CD4-positive, alpha-beta memory T cell (primary cell): Measurements from ENCODE around the gene CYTH1. TPM values are rescaled to one million over a fixed set of nuclear protein-coding genes. Genes with fewer than 3 reads are reported as not detected.

Source experiments
- CTCF ChIA-PET: fragments of 350-600 bp; sonication (Branson Sonifier 250); formaldehyde crosslinking; loops from one replicate; lab custom pipeline; 2021; ENCODE audit warnings: inconsistent platforms; ENCODE audit not compliant: partially characterized antibody; lab: Charles Lee
- POLR2A ChIA-PET: fragments of 350-600 bp; sonication (Branson Sonifier 250); formaldehyde crosslinking; loops from one replicate; lab custom pipeline; 2021; ENCODE audit not compliant: partially characterized antibody; lab: Charles Lee
- DNase-seq, 5 donors: peaks; one replicate each; pipeline versions ENCODE4 v3.0.0 to v3.0.0-alpha.2; 2020 to 2022; ENCODE audit warnings: mixed read lengths in 1 of 5
- H3K27ac ChIP-seq: one replicate; pipeline ENCODE4 v1.7.0; 2013; ENCODE audit warnings: low read depth, low read length
- H3K27me3 ChIP-seq: 2 replicates; pipeline ENCODE4 v1.7.0; 2013; ENCODE audit warnings: mild to moderate bottlenecking, low read length, moderate library complexity; ENCODE audit not compliant: insufficient read depth
- H3K36me3 ChIP-seq: 2 replicates; pipeline ENCODE4 v1.7.0; 2013; ENCODE audit warnings: mild to moderate bottlenecking, low read length, moderate library complexity; ENCODE audit not compliant: insufficient read depth
- H3K4me1 ChIP-seq: 2 replicates; pipeline ENCODE4 v1.7.0; 2013; ENCODE audit warnings: mild to moderate bottlenecking, low read length, moderate library complexity; ENCODE audit not compliant: insufficient read depth
- H3K4me3 ChIP-seq, 2 donors: one replicate each; pipeline ENCODE4 v1.7.0; 2013; ENCODE audit warnings: low read length in 2 of 2, mild to moderate bottlenecking in 1 of 2
- H3K9me3 ChIP-seq, 2 donors: one replicate each; pipeline ENCODE4 v1.7.0; 2013; ENCODE audit warnings: low read length in 2 of 2, control low read depth in 1 of 2; ENCODE audit not compliant: control insufficient read depth in 1 of 2
- H3K27ac Mint-ChIP-seq, 7 donors: one replicate each; pipeline ENCODE4 v1.8.0; 2020 to 2021; ENCODE audit warnings: mixed read lengths in 7 of 7, mild to moderate bottlenecking in 6 of 7, inconsistent platforms in 3 of 7, moderate library complexity in 3 of 7
- H3K27me3 Mint-ChIP-seq, 2 donors: one replicate each; pipeline ENCODE4 v1.8.0; 2020 to 2021; ENCODE audit warnings: mixed read lengths in 2 of 2
- H3K36me3 Mint-ChIP-seq, 2 donors: one replicate each; pipeline ENCODE4 v1.8.0; 2020 to 2021; ENCODE audit warnings: mixed read lengths in 2 of 2, inconsistent platforms in 1 of 2, mild to moderate bottlenecking in 1 of 2
- H3K4me1 Mint-ChIP-seq, 4 donors: one replicate each; pipeline ENCODE4 v1.8.0; 2020 to 2021; ENCODE audit warnings: mixed read lengths in 4 of 4, mild to moderate bottlenecking in 1 of 4
- H3K4me3 Mint-ChIP-seq, 8 donors: one replicate each; pipeline ENCODE4 v1.8.0; 2020 to 2021; ENCODE audit warnings: mixed read lengths in 8 of 8, mild to moderate bottlenecking in 7 of 8, moderate library complexity in 6 of 8, inconsistent platforms in 3 of 8
- H3K9me3 Mint-ChIP-seq, 8 donors: one replicate each; pipeline ENCODE4 v1.8.0; 2020 to 2021; ENCODE audit warnings: mixed read lengths in 8 of 8, mild to moderate bottlenecking in 5 of 8, inconsistent platforms in 3 of 8, moderate library complexity in 1 of 8
- intact Hi-C: fragments of 100-400 bp; cut with micrococcal nuclease; formaldehyde crosslinking; loops from one replicate; pipeline ENCODE4 v1.15.1; 2023
- polyA plus RNA-seq, 2 donors: library from polyadenylated mRNA; unstranded; fragments of 300-500 nt; fragmentation: Illumina TruSeq; gene quantifications; one replicate each; pipeline ENCODE4 v1.2.3, GENCODE V29; 2021
- total RNA-seq, 2 experiments: library from RNA; stranded (reverse); gene quantifications; one replicate each; pipeline ENCODE4 v1.2.3, GENCODE V29; 2021

The CYTH1 gene
- total and polyA plus RNA-seq, 4 experiments from 2014 or later = 271 to 390 (median 375) TPM

- no peaks in the 10 kb centered on the region for H3K27me3 Mint-ChIP-seq
- Histone ChIP-seq H3K4me1 (peaks cover 67% of the 10 kb centered on the region), H3K4me3 (no peak overlapping the region), H3K9me3 (no peaks in the 10 kb centered on the region), H3K27ac (no peak overlapping the region), H3K36me3 (peaks cover 57% of the 10 kb centered on the region), H3K27me3 (no peaks in the 10 kb centered on the region)
- H3K9me3 Mint-ChIP-seq = peaks cover 0 to 3% (median 0%) of the 10 kb centered on the region in 8 donors
- H3K4me3 Mint-ChIP-seq = peak overlapping the region in 3 of 8 donors; percentile 32 to 88 (median 86)
- CTCF ChIA-PET = interaction anchor here (1.0 to 4.0 kb wide), 5 partner anchors 33 to 304 kb away, joined by 3 to 15 read pairs (median 5); no protein-coding TSS in a partner anchor
- peak in 1 of 5 donors; percentile 34 for DNase-seq
- H3K4me1 Mint-ChIP-seq = peaks cover 57 to 85% (median 74%) of the 10 kb centered on the region in 4 donors
- intact Hi-C loops = no loop called here
- POLR2A ChIA-PET = interaction anchor here (0.6 to 9.0 kb wide), 6 partner anchors 11 to 65 kb away, joined by 3 to 81 read pairs (median 31); partner anchors contain the start of gene CYTH1
- H3K36me3 Mint-ChIP-seq = peaks cover 62 to 86% of the 10 kb centered on the region in 2 donors
- H3K27ac Mint-ChIP-seq = peak overlapping the region in 5 of 7 donors; percentile 9 to 87 (median 24)
These were observed 19.9 kb upstream of the CYTH1 start for GRCh38 chr17:78802008-78802407.

- CTCF ChIA-PET = interaction anchor here (0.6 to 5.5 kb wide), 18 partner anchors 11 to 303 kb away, joined by 3 to 37 read pairs (median 5); no protein-coding TSS in a partner anchor
- Mint-ChIP-seq H3K27ac (peak overlapping the region; percentile 42 to 98 (median 79)), H3K27me3 (no peaks in the 10 kb centered on the region), H3K4me3 (peak overlapping the region in 2 of 8 donors; percentile 23 to 36), H3K9me3 (peaks cover 0 to 3% (median 0%) of the 10 kb centered on the region in 8 donors), H3K4me1 (peaks cover 49 to 79% (median 69%) of the 10 kb centered on the region in 4 donors), H3K36me3 (peaks cover 62 to 86% of the 10 kb centered on the region in 2 donors)
- POLR2A ChIA-PET = interaction anchor here (0.7 to 9.0 kb wide), 7 partner anchors 10 to 64 kb away, joined by 3 to 81 read pairs (median 8); partner anchors contain the start of gene CYTH1
- intact Hi-C loops = no loop called here
- Histone ChIP-seq H3K4me3 (no peak overlapping the region), H3K27ac (no peak overlapping the region), H3K27me3 (no peaks in the 10 kb centered on the region), H3K4me1 (peaks cover 51% of the 10 kb centered on the region), H3K36me3 (peaks cover 64% of the 10 kb centered on the region), H3K9me3 (no peaks in the 10 kb centered on the region)
- DNase-seq = no peak
These were observed 18.3 kb upstream of the CYTH1 start for GRCh38 chr17:78800132-78800931.

GRCh38 chr17:78798695-78799559 is 16.9 kb upstream of the CYTH1 start:
- CTCF ChIA-PET = interaction anchor here (0.7 to 5.5 kb wide), 26 partner anchors 9 to 302 kb away, joined by 3 to 37 read pairs (median 5); no protein-coding TSS in a partner anchor
- peak overlapping the region; percentile 28 to 79 (median 66) for H3K4me3 Mint-ChIP-seq
- peaks cover 46 to 79% (median 62%) of the 10 kb centered on the region in 4 donors for H3K4me1 Mint-ChIP-seq
- H3K36me3 Mint-ChIP-seq = peaks cover 67 to 86% of the 10 kb centered on the region in 2 donors
- no peak overlapping the region for H3K27ac ChIP-seq
- DNase-seq = peak in 4 of 5 donors; percentile 50 to 65 (median 57)
- no peaks in the 10 kb centered on the region for H3K27me3 Mint-ChIP-seq
- intact Hi-C loops = loop anchor here (1.0 to 2.0 kb wide), 4 partner anchors 17 to 302 kb away; partner anchors contain the start of gene CYTH1
- H3K36me3 ChIP-seq = peaks cover 68% of the 10 kb centered on the region
- POLR2A ChIA-PET = interaction anchor here (0.7 to 8.0 kb wide), 10 partner anchors 10 to 84 kb away, joined by 3 to 53 read pairs (median 4); partner anchors contain the start of gene CYTH1
- peak overlapping the region; percentile 87 to 99 (median 94) for H3K27ac Mint-ChIP-seq
- no peak overlapping the region for H3K4me3 ChIP-seq
- no peaks in the 10 kb centered on the region for H3K9me3 ChIP-seq
- H3K27me3 ChIP-seq = no peaks in the 10 kb centered on the region
- H3K4me1 ChIP-seq = peaks cover 37% of the 10 kb centered on the region
- H3K9me3 Mint-ChIP-seq = peaks cover 0 to 8% (median 0%) of the 10 kb centered on the region in 8 donors

GRCh38 chr17:78797691-78798585 is 15.9 kb upstream of the CYTH1 start:
- Histone ChIP-seq H3K27ac (no peak overlapping the region), H3K36me3 (peaks cover 73% of the 10 kb centered on the region), H3K4me3 (no peak overlapping the region), H3K27me3 (no peaks in the 10 kb centered on the region), H3K4me1 (peaks cover 27% of the 10 kb centered on the region), H3K9me3 (no peaks in the 10 kb centered on the region)
- Mint-ChIP-seq H3K36me3 (peaks cover 71 to 86% of the 10 kb centered on the region in 2 donors), H3K27me3 (no peaks in the 10 kb centered on the region), H3K4me1 (peaks cover 44 to 78% (median 59%) of the 10 kb centered on the region in 4 donors), H3K4me3 (peak overlapping the region in 4 of 8 donors; percentile 13 to 74 (median 38)), H3K9me3 (peaks cover 0 to 7% (median 0%) of the 10 kb centered on the region in 8 donors), H3K27ac (peak overlapping the region; percentile 75 to 94 (median 87))
- POLR2A ChIA-PET = interaction anchor here (1.0 to 8.0 kb wide), 4 partner anchors 14 to 41 kb away, joined by 3 to 53 read pairs (median 8); partner anchors contain the start of gene CYTH1
- intact Hi-C loops = loop anchor here (2.0 kb wide), 1 partner anchor 301 kb away; no protein-coding TSS in a partner anchor
- peak in 1 of 5 donors; percentile 45 for DNase-seq
- CTCF ChIA-PET = interaction anchor here (0.7 to 5.5 kb wide), 10 partner anchors 8 to 101 kb away, joined by 3 to 37 read pairs (median 7); no protein-coding TSS in a partner anchor

GRCh38 chr17:78797213-78797612 is 15.1 kb upstream of the CYTH1 start:
- intact Hi-C loops = no loop called here
- CTCF ChIA-PET = interaction anchor here (3.8 to 5.5 kb wide), 3 partner anchors 7 to 89 kb away, joined by 18 to 37 read pairs (median 22); no protein-coding TSS in a partner anchor
- POLR2A ChIA-PET = interaction anchor here (1.2 to 8.0 kb wide), 3 partner anchors 8 to 17 kb away, joined by 4 to 53 read pairs (median 14); partner anchors contain the start of gene CYTH1
- Mint-ChIP-seq H3K4me1 (peaks cover 40 to 78% (median 56%) of the 10 kb centered on the region in 4 donors), H3K4me3 (no peak overlapping the region), H3K9me3 (peaks cover 0 to 7% (median 0%) of the 10 kb centered on the region in 8 donors), H3K36me3 (peaks cover 66 to 81% of the 10 kb centered on the region in 2 donors), H3K27ac (peak overlapping the region in 2 of 7 donors; percentile 90 to 91), H3K27me3 (no peaks in the 10 kb centered on the region)
- Histone ChIP-seq H3K36me3 (peaks cover 67% of the 10 kb centered on the region), H3K4me1 (peaks cover 21% of the 10 kb centered on the region), H3K4me3 (no peak overlapping the region), H3K27ac (no peak overlapping the region), H3K27me3 (no peaks in the 10 kb centered on the region), H3K9me3 (no peaks in the 10 kb centered on the region)
- DNase-seq = peak in 1 of 5 donors; percentile 31
